Endodermal cell (in vitro differentiated cells): Measurements from ENCODE around the gene GALNT2. TPM values are rescaled to one million over a fixed set of nuclear protein-coding genes. Genes with fewer than 3 reads are reported as not detected.

Experiments
- DNase-seq: peaks from one replicate; pipeline ENCODE4 v3.0.0-alpha.2; 2017
- H3K27ac ChIP-seq: 2 replicates; pipeline ENCODE4 v1.5.1; 2013; ENCODE audit warnings: mild to moderate bottlenecking, low read depth, low read length, moderate library complexity
- H3K27me3 ChIP-seq: 2 replicates; pipeline ENCODE4 v1.6.1; 2013; ENCODE audit warnings: mild to moderate bottlenecking, low read length, moderate library complexity; ENCODE audit not compliant: insufficient read depth, control insufficient read depth, poor library complexity, severe bottlenecking
- H3K36me3 ChIP-seq: 2 replicates; pipeline ENCODE4 v1.7.0; 2013; ENCODE audit warnings: mild to moderate bottlenecking, low read length, moderate library complexity; ENCODE audit not compliant: control insufficient read depth, insufficient read depth
- H3K4me1 ChIP-seq: one replicate; pipeline ENCODE4 v1.7.0; 2013; ENCODE audit warnings: low read length; ENCODE audit not compliant: control insufficient read depth, insufficient read depth
- H3K4me3 ChIP-seq: 2 replicates; pipeline ENCODE4 v1.5.1; 2013; ENCODE audit warnings: mild to moderate bottlenecking, low read length, moderate library complexity
- H3K9ac ChIP-seq: 2 replicates; pipeline ENCODE4 v1.6.1; 2013; ENCODE audit warnings: mild to moderate bottlenecking, low read length, moderate library complexity; ENCODE audit not compliant: poor library complexity, severe bottlenecking; ENCODE audit errors: extremely low read depth
- H3K9me3 ChIP-seq: 2 replicates; pipeline ENCODE4 v1.6.1; 2013; ENCODE audit warnings: mild to moderate bottlenecking, low read length, moderate library complexity; ENCODE audit not compliant: control insufficient read depth
- H3K27ac Mint-ChIP-seq: 2 replicates; pipeline ENCODE4 v1.8.0; 2020; ENCODE audit warnings: mixed read lengths
- H3K27me3 Mint-ChIP-seq: 2 replicates; pipeline ENCODE4 v1.8.0; 2021; ENCODE audit warnings: mild to moderate bottlenecking, mixed read lengths; ENCODE audit not compliant: insufficient read depth
- H3K36me3 Mint-ChIP-seq: 2 replicates; pipeline ENCODE4 v1.8.0; 2020; ENCODE audit warnings: low read depth, mixed read lengths
- H3K4me1 Mint-ChIP-seq: 2 replicates; pipeline ENCODE4 v1.8.0; 2020; ENCODE audit warnings: mixed read lengths
- H3K4me3 Mint-ChIP-seq: 2 replicates; pipeline ENCODE4 v1.8.0; 2020; ENCODE audit warnings: mild to moderate bottlenecking, moderate library complexity, mixed read lengths
- H3K9me3 Mint-ChIP-seq: 2 replicates; pipeline ENCODE4 v1.8.0; 2020; ENCODE audit warnings: mild to moderate bottlenecking, mixed read lengths
- WGBS, 2 experiments: methylation state at CpG; one replicate each; pipeline versions ENCODE4 v1.1.5 to v1.1.7; 2013; ENCODE audit warnings: missing lambda C conversion rate in 2 of 2, mixed read lengths in 1 of 2; ENCODE audit not compliant: insufficient coverage in 1 of 2, insufficient read length in 1 of 2; 5-methylcytosine and 5-hydroxymethylcytosine counted together
- total RNA-seq, 2 donors: library from RNA; stranded (reverse); fragmentation: NEBNext Ultra II Directional in 1 of 2; extraction: Animal tissue kit (Norgen Biotek cat#: 25700) in 1 of 2; gene quantifications; 2 replicates in 1 of 2; 3 replicates in 1 of 2; pipeline ENCODE4 v1.2.1, GENCODE V29; 2021
- TF ChIP-seq, protein P1 (sequence below): fragments of 200-600 bp; sonication (generic); conservative IDR thresholded peaks from 2 replicates; pipeline ENCODE4 v1.5.0; 2021; ENCODE audit warnings: antibody characterized with exemption, mild to moderate bottlenecking

The GALNT2 gene
- total RNA-seq, 2 donors from 2014 or later, result 41.6 to 63.5 TPM

DNA sequence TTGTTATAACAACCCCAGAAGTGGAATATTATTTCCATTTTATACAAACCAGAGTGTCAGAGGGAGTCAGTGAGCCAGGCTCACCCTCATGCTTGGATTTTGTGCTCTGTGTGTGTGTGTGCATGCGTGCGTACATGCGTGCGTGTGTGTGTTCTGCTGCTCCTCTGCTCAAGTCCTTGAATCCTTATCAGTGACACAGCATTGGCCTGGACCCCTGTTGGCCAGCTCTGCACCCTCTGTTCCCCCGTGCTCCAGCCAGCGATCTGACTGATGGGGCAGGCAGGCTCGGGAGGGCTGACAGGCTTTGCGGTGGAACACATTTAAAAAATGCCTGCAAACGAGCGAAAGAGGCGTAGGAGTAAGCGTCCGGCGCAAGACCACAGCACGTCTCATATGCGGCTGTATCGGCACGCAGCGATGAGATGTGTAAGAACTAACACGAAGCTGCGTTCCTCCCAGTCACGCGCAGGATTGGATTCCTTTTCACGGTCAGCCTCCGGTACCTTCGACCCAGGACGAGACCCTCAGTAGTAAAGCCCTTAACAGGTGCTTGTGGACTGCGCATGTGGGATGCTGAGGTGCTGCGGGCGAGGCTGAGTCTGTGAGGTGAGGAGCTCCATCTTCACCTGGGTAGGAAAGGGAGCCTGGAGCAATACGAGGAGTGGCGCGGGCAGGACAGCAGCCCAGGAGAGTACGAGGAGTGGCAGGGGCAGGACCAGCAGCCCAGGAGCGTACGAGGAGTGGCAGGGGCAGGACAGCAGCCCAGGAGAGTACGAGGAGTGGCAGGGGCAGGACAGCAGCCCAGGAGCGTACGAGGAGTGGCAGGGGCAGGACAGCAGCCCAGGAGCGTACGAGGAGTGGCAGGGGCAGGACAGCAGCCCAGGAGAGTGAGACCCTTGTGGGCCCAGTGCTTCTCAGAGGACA lies 130.9 kb downstream of the GALNT2 start:
- WGBS, 2 experiments, result 94 to 97% methylated on average over 20 to 41 of the region's 41 CpGs
- TF ChIP-seq, protein P1, sequence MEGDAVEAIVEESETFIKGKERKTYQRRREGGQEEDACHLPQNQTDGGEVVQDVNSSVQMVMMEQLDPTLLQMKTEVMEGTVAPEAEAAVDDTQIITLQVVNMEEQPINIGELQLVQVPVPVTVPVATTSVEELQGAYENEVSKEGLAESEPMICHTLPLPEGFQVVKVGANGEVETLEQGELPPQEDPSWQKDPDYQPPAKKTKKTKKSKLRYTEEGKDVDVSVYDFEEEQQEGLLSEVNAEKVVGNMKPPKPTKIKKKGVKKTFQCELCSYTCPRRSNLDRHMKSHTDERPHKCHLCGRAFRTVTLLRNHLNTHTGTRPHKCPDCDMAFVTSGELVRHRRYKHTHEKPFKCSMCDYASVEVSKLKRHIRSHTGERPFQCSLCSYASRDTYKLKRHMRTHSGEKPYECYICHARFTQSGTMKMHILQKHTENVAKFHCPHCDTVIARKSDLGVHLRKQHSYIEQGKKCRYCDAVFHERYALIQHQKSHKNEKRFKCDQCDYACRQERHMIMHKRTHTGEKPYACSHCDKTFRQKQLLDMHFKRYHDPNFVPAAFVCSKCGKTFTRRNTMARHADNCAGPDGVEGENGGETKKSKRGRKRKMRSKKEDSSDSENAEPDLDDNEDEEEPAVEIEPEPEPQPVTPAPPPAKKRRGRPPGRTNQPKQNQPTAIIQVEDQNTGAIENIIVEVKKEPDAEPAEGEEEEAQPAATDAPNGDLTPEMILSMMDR, result no peak
- Histone ChIP-seq H3K4me1 (no peaks in the 10 kb centered on the region), H3K27me3 (no peaks in the 10 kb centered on the region), H3K36me3 (no peaks in the 10 kb centered on the region), H3K9ac (no peak overlapping the region), H3K27ac (no peak overlapping the region), H3K9me3 (no peaks in the 10 kb centered on the region), H3K4me3 (no peak overlapping the region)
- no peaks in the 10 kb centered on the region for H3K36me3 Mint-ChIP-seq
- peaks cover 17% of the 10 kb centered on the region for H3K4me1 Mint-ChIP-seq
- H3K27ac Mint-ChIP-seq, result peak overlapping the region; percentile 50
- no peak overlapping the region for H3K4me3 Mint-ChIP-seq
- DNase-seq, result no peak
- H3K9me3 Mint-ChIP-seq, result no peaks in the 10 kb centered on the region
- H3K27me3 Mint-ChIP-seq, result peaks cover 2% of the 10 kb centered on the region

GRCh38 chr1:230199034-230199433 lies 132.0 kb downstream of the GALNT2 start:
- H3K27me3 Mint-ChIP-seq, result peaks cover 2% of the 10 kb centered on the region

GRCh38 chr1:230199554-230199953 lies 132.5 kb downstream of the GALNT2 start:
- H3K4me1 Mint-ChIP-seq, result peaks cover 15% of the 10 kb centered on the region
- H3K36me3 Mint-ChIP-seq, result peaks cover 13% of the 10 kb centered on the region
- no peak overlapping the region for H3K27ac Mint-ChIP-seq
- no peak overlapping the region for H3K9ac ChIP-seq
- H3K9me3 ChIP-seq, result no peaks in the 10 kb centered on the region
- no peak for DNase-seq
- H3K4me3 Mint-ChIP-seq, result no peak overlapping the region
- peaks cover 2% of the 10 kb centered on the region for H3K4me1 ChIP-seq
- H3K4me3 ChIP-seq, result no peak overlapping the region
- 88 to 100% methylated on average over 1 to 4 of the region's 4 CpGs for WGBS, 2 experiments
- H3K9me3 Mint-ChIP-seq, result no peaks in the 10 kb centered on the region
- H3K27me3 ChIP-seq, result no peaks in the 10 kb centered on the region
- TF ChIP-seq, protein P1, result no peak
- no peaks in the 10 kb centered on the region for H3K36me3 ChIP-seq
- H3K27ac ChIP-seq, result no peak overlapping the region
- peaks cover 2% of the 10 kb centered on the region for H3K27me3 Mint-ChIP-seq

More at GRCh38 chr1:230199034-230199433, 132.0 kb downstream of the GALNT2 start:
- H3K9me3 Mint-ChIP-seq, result no peaks in the 10 kb centered on the region
- no peak overlapping the region for H3K4me3 Mint-ChIP-seq
- Histone ChIP-seq H3K4me1 (no peaks in the 10 kb centered on the region), H3K27ac (no peak overlapping the region), H3K9ac (no peak overlapping the region), H3K36me3 (no peaks in the 10 kb centered on the region), H3K9me3 (no peaks in the 10 kb centered on the region), H3K27me3 (no peaks in the 10 kb centered on the region), H3K4me3 (no peak overlapping the region)
- no peak overlapping the region for H3K27ac Mint-ChIP-seq
- H3K4me1 Mint-ChIP-seq, result peaks cover 15% of the 10 kb centered on the region
- WGBS, 2 experiments, result 89% methylated on average over 7 of the region's 7 CpGs; no CpG with 5 or more reads in 1 of the 2 experiments
- H3K36me3 Mint-ChIP-seq, result peaks cover 9% of the 10 kb centered on the region
- TF ChIP-seq, protein P1, result no peak
- DNase-seq, result no peak
